Activated T-cell treated with anti-CD3 and anti-CD28 coated beads for 24 hours (primary cell): Measurements from ENCODE around the gene ZNF407.

Source experiments
- DNase-seq: peaks from one replicate; pipeline ENCODE4 v3.0.0-alpha.2; 2020; ENCODE audit warnings: low read depth

Gene ZNF407

DNA sequence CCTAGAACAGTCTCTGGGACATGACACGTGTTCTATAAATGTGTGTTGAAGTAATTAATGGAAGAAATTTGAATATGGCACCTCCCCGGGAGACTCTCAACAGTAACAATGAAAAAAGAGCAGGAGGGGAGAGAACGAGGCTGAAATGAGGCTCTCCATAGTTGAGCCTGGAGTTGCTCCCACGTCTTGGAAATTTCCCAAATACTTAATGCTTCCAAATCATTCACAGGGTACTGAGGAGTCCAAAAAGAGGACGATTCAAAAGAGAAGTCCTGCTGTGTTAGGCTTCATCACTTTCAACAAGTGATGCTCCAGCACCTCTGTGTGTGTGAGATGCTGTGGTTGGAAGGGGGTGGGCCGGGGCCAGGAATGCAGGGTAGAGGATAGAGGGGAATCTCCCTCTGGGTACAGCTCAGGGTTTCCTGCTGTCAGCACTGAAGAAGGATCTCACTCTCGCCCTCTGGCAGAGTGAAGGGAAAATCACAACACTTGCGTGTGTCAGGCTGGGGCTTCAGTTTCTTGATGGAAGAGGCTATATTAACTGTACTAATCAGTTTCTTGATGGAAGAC is 18.1 kb upstream of the ZNF407 start:
- no peak for DNase-seq

DNA sequence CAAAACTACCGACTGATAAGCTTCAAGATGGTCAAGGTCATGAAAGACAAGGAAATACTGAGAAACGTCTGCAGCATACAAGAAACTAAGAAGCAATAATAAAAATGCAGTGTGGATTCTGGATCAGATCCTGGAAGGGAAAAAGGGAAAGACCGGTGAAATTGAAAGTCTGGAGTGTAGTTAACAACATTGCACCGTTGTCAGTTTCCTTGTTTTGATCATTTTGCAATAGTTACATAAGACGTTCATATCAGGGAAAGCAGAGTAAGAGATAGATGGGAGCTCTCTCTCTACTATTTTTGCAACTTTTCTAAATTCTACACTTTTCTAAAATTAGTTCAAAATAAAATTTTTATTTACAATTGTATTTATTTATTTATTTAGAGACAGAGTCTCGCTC is 15.0 kb upstream of the ZNF407 start:
- no peak for DNase-seq

DNA sequence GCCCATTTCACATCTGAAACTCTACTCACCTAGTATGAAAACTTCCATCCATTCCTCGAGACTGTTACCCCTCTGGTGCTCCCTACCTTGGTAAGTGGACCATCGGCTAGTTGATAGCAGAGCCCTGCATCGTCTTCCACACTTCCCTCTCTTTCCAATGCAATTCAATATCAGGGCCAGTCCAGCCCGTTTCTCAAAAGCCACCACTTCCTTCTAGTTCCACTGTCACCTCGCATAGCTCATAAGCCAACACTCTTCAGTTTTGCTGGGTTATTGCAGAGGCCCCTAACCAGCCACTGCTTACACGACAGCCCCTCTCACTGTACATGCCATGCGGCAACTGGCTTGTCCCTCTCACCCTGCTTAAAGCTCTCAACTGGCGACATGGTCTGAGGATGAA is 10.2 kb upstream of the ZNF407 start:
- DNase-seq, result no peak

DNA sequence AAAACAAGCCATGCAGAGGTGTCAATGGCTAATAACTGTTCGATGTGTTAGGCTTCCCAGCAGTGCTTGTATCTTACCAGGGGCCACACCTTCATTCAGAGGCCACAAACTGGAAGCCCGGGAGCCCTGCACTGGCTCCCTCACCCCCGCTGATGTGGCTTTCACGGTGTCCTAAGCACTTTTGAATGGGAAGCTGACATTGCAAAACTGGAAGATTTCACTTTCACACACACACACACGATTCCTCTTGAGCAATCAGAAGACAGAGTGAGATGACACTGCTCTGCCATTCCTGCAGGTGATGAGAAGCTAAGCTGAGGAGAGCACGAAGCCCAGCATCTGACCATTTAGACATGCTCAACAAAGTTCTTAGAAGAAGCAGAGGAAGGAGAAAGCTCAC is 8.6 kb upstream of the ZNF407 start:
- DNase-seq, result no peak

DNA sequence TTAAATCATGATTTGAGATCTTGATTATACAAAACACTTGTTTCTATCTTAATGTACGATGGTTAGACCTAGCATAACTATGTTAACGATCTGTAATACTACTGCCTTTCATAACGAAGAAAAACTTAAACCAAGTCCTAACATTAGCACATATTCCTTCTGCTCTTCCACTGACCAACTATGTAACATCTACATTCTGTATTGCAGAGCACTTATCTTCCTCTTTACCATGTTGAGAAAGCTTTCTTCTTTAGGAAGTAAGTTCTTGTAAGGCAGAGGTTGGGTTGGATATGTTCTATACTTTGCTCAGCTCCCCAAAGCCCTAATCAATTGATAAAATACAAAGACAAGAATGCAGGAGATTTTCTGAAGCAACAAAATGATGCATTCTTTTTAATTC is 7.9 kb upstream of the ZNF407 start:
- DNase-seq, result no peak

DNA sequence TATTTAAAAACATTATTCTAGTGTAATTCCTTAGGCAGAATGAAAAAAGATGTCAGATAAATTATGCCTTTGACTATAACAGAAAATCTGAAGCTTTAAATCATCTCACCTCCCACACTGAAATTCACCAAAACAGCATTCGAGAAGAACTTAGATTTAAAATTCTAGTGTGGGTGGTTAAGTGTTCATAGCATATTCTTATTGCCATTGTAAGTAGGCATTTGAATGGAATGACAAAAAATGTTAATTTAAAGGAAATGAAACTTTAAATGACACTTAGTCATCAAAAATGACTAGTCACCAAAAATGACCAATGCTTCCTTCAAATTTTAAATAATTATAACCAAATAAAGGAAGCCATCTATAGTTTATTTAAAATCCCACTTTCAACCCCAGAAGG is 7.0 kb upstream of the ZNF407 start:
- DNase-seq, result no peak

DNA sequence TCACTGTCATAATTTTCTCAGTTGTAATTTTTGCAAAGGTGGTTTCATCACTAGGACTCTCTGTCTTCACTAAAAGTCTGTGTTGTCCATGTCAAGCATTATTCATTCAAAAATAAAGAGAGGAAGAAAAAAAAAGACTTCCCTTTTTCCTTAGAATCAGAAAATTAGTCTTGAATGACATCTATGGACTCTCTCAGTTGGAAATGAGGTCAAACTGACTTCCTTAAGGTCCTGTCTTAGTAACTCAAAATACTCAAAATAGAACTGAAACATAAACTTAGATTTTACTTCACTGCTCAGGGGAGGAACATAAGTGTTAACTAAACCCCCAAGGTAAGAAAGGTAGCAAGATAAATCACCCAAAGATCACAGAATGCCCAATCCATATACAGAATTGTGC is 2.2 kb upstream of the ZNF407 start:
- DNase-seq, result no peak

DNA sequence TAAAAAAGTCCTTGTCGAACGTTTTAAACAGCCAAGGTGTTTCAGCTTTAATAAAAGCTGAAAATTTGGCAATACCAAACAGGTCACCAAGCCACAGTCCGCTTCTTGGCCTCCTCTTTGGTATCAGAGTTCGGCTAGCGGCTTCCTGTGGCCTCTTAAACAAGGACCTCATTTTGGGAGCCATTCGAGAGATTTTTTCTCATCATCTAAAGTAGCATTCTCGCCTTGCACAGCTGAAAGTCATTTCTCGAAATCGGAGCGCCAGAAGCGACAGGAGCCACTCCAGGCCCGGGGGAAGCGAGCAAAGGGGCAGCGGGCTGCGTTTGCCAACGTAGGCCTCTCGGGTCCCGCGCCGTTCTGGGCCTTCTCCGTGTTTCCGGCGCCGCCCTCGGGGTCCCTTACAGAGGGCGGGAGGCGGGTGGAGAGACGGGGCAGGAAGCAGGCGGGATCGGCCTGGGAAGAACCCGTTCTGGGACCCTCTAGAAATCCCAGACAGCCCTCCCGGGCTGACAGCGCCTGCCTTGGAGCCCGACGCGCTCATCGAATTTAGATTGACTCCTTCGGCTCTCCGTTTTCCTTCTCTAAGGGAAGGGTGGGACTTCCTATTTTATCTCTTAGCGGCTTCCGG is 522 bp upstream of the ZNF407 start:
- DNase-seq, result peak; percentile 53

DNA sequence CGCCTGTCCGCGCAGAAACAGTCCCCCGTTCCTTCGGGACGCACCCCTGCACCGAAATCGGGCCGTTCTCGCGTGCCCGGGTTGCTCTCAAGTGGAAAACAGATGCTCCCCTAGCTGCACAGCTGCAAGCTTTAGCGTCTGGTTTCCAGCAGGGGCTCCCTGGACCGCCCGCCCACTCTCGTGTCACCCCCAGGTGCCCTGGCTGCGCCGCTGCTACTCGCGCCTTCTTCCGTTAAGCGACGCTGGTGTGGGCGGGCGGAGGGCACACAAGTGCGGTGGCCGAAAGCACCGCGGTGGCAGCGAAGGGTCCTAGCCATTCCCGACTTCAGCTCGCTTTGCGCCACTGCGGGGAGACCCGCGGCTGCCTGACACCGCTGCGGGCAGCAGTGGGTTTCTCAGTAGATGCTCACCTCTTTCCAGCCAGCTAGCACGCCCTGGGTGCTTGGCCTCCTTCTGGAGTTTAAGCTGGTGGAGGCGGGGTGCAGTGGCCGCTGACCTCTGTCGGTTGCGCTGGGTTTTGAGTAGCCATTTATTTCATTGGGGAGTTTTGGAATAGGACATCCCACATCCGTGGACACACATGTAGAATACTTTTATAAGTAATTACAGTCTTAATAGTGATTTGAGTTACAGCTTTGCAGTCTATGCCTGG is 806 bp downstream of the ZNF407 start:
- DNase-seq, result peak; percentile 59

DNA sequence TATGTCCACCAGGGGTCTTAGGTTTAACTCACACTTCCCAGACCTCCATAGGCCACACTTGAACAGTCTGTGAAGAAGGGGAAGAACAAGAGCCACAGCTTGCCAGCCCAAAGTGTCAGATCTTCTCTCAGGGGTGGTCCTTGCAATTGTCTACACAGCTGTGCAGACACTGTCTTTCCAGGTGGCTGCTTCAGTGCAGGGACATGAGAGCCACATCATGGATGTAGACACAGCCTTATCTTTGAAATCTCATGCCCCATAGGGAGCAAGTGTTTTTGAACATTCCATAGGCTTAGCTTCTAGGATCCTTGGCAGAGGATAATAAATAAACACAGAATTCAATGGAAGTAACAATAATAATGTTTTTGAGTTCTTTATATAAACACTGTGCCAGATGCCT is 6.7 kb downstream of the ZNF407 start:
- no peak for DNase-seq

DNA sequence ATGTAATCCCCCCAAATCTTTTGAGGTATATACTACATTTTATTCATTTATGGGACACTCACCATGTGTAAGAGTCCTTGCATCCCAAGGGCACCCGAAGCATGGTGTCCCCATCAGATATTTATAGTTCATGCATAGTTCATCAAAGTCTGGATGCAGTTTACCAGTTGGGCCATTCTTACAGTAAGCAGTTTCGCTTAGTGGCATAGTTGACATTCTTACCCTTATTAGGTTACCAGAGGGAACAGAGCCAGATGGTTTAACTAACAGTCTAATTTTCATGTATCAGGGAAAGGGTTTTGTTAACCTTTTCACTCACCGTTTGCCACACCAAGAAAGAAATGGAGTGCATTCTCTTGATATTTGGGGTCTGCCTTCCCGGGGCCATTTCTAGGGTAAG is 7.1 kb downstream of the ZNF407 start:
- no peak for DNase-seq

DNA sequence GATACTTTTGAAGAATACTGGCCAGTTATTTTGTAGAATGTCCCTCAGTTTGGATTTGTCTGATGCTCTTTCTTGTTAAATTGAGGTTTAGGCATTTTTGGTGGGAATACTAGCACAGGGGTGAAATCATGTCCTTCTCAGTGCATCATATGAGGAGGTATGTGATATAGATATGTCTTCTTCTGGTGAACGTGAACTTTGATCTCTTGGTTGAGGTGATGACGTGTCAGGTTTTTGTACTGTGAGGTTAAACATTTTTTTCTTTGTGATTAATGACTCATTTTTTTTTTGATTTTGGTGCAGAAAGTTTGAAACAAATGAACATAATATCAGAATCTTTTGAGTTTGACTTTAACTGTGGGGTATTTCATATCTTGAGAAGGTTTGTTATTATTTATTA is 11.0 kb downstream of the ZNF407 start:
- no peak for DNase-seq

DNA sequence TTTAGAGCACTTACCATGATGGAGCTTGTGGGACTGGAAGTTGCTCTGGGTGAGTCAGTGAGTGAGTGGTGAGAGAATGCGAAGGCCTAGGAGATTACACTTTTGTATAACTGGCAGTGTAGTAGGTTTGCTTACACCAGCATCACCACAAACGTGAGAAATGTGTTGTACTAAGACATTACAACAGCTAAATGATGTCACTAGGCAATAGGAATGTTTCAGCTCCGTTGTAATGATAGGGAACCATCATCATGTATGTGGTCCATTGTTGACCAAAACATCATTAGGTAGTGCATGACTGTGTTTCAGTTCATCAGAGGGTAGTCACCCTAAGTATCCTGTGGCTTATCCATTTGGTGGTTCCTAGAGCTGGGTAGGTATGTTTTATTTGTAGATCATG is 11.9 kb downstream of the ZNF407 start:
- DNase-seq, result no peak

DNA sequence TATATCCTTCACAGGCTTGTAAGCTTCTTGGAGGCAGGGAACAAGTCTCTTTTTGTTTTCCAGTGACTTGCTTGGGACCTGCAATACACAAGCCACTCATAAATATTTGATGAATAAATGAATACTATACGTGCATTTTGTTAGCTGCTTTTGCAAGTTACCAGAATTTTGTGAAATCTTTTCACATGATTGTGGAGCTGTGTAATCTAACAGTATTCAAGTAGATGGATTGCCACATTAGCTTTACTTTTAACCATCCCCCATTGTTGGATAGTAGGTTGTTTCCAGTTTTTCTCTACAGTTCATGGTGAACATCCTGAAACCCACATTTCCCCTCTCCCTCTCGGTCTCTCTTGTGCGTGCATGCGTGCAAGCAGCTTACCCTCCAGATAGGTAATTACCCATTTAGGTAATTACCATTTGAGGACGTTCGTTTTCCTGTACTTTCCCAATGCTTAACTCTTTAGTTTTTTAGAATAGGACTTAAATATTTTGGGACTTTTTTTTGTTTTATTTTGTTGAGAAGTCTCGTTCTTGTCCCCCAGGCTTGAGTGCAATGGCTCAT is 12.5 kb downstream of the ZNF407 start:
- DNase-seq, result no peak

DNA sequence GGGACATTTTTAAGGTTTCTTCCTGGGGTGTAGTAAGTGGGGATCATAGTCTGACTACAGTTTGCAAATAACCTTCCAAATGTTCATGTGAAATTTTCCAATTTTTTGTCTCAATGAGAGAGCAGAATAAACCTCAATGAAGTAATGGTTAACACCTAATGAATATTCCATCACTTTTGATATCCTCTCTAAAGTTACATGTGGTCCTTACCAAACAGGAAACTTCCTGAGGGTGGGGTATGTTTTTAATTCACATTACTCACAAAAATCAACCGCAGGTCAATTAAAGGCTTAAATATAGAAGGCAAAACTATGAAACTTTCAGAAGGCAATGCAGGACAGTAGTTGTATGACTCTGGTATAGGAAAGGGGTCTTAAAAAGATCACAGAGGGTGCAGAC is 13.2 kb downstream of the ZNF407 start:
- DNase-seq, result no peak

DNA sequence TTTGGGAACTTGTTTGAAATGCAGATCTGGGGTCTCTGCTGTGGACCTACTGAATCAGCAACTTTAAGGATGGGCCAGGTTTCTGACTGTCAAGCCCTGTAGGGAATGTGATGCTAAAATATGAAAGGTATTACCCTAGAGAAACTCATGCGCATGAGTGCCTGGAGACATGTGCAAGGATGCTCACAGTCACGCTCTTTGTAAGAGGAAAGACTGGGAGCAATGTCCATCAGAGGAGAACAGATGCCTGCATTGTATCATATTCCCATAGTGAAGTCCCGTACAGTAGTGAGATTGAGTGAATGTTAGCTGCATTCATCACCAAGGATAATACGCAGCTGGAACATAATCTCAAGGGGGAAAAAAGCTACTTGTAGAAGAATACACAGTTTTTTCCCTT is 14.1 kb downstream of the ZNF407 start:
- DNase-seq, result no peak

DNA sequence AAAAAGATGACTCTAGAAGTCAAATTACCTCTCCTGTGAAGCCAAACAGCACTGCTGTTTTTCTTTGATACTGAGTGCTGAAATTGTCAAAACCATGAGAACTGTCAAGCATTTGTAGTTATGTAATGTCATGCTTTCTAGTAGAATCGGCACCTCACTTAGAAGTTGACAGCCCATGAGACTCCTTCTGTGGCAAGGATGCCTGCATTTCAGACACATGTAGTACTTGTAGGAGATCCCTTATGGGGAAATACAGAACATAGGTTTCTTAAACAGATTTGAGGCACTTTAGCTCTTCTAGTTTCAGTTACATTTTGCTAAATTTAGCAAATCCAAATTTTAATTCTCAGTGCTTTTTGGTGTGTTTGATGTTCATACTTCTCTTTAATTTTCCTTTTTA is 15.7 kb downstream of the ZNF407 start:
- no peak for DNase-seq

DNA sequence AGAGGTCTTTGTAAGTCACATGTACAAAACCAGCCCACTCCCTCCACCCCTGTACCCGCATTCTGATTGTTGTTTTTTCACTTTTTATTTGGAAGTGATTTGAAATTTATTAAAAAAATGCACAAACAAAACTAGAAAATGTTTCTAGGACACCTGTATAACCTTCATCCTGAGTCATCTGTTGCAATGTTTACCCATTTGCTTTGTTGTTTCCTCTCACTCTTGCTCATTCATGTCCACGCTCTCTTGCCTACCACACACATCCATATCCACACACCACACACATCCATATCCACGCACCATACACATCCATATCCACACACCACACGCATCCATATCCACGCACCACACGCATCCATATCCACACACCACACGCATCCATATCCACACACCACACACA is 18.8 kb downstream of the ZNF407 start:
- DNase-seq, result no peak

DNA sequence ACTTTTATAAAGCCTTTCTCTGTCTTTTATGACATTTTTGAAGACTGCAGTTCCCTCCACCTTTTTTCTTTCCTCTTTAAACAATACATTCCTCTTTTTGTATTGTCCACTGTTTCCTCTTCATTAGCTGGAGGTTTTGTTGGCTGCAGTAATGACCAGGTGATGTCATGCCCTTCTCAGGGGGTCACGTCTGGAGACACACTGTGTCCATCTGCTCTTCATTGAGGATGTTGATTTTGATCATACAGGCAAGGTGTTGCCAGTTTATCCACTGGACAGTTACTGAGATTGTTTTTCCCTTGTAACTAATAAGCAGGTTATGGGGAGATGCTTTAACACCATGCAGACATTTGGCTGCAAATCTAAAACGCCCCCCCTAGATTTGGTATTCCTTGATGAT is 19.8 kb downstream of the ZNF407 start:
- no peak for DNase-seq

DNA sequence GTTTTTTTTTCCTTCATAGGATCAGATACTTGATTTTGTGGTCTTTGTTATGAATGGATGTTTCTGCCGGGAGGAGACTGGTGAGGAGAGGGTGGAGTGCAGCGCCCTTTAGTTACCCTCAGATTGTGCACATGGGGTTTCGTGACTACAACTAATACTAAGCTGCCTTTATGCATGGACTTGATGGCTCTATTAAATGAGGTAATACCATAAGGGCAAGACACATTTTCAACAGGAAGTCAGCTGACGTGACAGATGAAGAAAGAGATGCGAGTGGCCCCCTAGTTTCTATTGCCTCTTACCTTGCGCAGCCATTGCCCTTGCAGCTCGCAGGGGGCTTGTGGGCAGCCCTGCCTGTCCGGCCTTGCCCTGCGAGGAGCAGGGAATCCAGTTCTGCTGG is 24.4 kb downstream of the ZNF407 start:
- no peak for DNase-seq

DNA sequence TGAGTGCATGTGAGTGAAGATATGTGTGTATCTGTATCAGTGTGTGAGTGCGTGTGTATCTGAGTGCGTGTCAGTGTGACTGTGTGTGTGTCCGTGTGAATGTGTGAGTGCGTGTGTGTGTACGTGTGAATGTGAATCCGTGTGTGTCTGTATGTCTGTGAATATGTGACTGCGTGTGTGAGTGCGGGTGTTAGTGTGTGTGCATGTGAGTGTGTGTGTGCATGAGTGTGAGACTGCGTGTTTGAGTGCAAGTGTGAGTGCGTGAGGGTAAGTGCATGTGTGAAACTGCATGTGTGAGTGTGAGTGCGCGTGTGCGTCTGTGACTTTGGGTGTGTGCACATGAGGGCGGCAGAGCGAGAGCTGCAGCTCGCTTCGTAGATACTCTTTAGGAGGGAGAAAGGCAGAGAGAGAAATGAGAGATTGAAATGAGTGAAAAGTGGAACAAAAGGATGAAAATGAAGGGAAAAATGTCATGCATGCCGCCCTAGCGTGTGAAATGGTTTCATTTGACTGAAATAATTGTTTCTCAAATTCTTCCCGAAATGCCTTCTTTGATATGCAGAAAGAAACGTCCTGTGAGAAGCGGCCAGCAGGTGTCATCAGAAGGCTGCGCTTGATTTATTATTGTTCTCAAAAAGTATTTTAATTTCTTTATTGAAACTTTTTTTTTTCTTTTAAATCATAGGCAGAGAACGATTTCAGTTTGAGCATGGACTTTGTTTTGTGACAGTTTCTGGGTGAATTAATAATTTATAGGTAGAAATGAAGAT is 25.6 kb downstream of the ZNF407 start:
- no peak for DNase-seq

DNA sequence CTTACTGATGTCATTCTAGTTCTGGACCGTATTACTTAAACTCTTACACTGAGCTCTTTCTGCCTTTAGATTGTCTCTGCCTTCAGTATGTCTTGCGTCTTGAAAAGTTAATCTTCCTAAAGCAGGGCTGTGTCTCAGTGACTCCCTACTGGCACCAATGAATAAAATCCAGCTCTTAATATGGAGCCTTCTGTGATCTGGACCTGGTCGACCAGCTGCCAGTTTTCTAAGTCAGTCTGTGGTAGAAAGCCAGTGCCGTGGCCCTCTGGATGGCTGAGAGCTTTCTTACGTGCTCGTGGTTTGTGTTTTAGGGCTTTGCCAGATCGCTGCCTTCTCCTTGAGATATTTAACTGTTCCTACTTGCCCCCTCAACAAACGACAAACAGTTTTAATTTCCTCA is 26.8 kb downstream of the ZNF407 start:
- DNase-seq, result no peak

DNA sequence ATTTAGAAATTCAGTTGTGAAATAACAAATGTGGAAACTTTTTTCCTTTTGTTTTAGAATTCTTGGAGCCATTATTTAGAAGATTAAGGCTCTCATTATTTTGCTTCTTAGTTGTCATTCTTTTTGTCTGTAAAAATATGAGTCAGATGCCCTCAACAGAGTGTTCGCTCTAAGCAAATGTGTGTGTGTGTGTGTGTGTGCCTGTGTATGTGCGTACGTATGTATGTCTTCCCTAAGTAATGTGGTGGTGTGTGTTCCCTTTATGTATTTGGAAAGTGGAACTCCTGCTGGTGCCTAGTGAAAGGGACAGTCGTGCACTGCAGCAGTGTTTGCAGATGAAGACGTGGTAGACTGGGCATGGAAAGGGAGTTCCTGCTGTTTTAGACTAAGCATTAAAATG is 27.5 kb downstream of the ZNF407 start:
- no peak for DNase-seq
